Thyroid gland (tissue), 4 donors: Measurements from ENCODE around the gene CTNNA2. TPM values are rescaled to one million over a fixed set of nuclear protein-coding genes. Genes with fewer than 3 reads are reported as not detected.

Experiments
- DNase-seq, 2 donors: peaks; one replicate each; pipeline ENCODE4 v3.0.0-alpha.2; 2019
- H3K27ac ChIP-seq, 3 donors: fragments of 200-600 bp; sonication (generic); 1 replicate in 2 of 3; 2 replicates in 1 of 3; pipeline ENCODE4 v1.5.1; 2016 to 2019; ENCODE audit warnings: mild to moderate bottlenecking in 1 of 3, moderate library complexity in 1 of 3
- H3K27me3 ChIP-seq: fragments of 200-600 bp; sonication (generic); one replicate; pipeline ENCODE4 v1.5.1; 2019
- H3K36me3 ChIP-seq, 2 donors: fragments of 200-600 bp; sonication (generic); one replicate each; pipeline ENCODE4 v1.5.1; 2016 to 2019
- H3K4me1 ChIP-seq, 2 donors: fragments of 200-600 bp; sonication (generic); one replicate each; pipeline ENCODE4 v1.5.1; 2017 to 2019
- H3K4me3 ChIP-seq, 3 donors: fragments of 200-600 bp; sonication (generic); replicated peaks in 1 of 3; 1 replicate in 2 of 3; 2 replicates in 1 of 3; pipeline ENCODE4 v1.5.1; 2016; ENCODE audit warnings: mild to moderate bottlenecking in 1 of 3
- H3K9me3 ChIP-seq: fragments of 200-600 bp; sonication (generic); one replicate; pipeline ENCODE4 v1.5.1; 2017
- POLR2A ChIP-seq, 2 donors: fragments of 450-650 bp; IDR thresholded peaks; one replicate each; pipeline ENCODE4 v1.6.1; 2017; ENCODE audit warnings: antibody characterized with exemption in 2 of 2, mild to moderate bottlenecking in 2 of 2, moderate library complexity in 1 of 2
- WGBS, 2 donors: methylation state at CpG; one replicate each; pipeline ENCODE4 v1.1.5; 2017; 5-methylcytosine and 5-hydroxymethylcytosine counted together
- intact Hi-C: fragments of 100-400 bp; cut with DNase I; formaldehyde crosslinking; loops from one replicate; pipeline ENCODE4 v1.15.1; 2023
- total RNA-seq, 4 donors: library from RNA; depleted of rRNA; stranded (reverse); fragments of >200 nt; gene quantifications; one replicate each; pipeline ENCODE4 v1.2.3, GENCODE V29; 2016
- TF ChIP-seq, protein P1 (sequence below), 6 experiments: fragments of 200-600 bp in 3 of 6; fragments of 450-650 bp in 3 of 6; sonication (generic) in 3 of 6; IDR thresholded peaks; one replicate each; pipeline ENCODE4 v1.5.1; 2016 to 2019; ENCODE audit warnings: antibody characterized with exemption in 6 of 6, mild to moderate bottlenecking in 2 of 6, inconsistent platforms in 1 of 6, moderate library complexity in 1 of 6

Gene CTNNA2
- total RNA-seq, 4 donors from 2014 or later = 0.13 to 0.44 (median 0.22) TPM; not detected in 1

DNA sequence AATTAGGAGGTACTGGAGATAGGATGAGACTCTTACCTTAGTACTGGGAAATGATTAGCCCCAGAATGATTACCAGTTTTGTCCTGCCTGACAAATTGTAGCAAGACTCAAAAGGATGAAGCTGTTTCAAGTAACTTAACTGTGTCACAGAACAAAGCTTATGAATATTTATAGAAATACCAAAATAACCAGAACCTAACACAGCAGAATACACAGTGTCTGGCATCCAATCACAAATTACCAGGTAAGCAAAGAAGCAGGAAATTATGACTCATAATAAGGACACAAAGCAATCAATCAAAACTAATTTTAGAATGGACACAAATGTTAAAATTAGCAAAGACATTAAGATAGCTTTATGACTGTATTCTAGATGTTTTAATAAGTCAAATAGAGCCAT lies 91.9 kb downstream of the CTNNA2 start:
- Histone ChIP-seq H3K4me1 (no peaks in the 10 kb centered on the region), H3K9me3 (no peaks in the 10 kb centered on the region), H3K36me3 (no peaks in the 10 kb centered on the region), H3K4me3 (no peak overlapping the region), H3K27me3 (no peaks in the 10 kb centered on the region), H3K27ac (no peak overlapping the region)
- no peak for DNase-seq
- intact Hi-C loops = no loop called here
- TF ChIP-seq POLR2A (IDR thresholded peaks at IDR 0.05) = no peak
- TF ChIP-seq, protein P1, sequence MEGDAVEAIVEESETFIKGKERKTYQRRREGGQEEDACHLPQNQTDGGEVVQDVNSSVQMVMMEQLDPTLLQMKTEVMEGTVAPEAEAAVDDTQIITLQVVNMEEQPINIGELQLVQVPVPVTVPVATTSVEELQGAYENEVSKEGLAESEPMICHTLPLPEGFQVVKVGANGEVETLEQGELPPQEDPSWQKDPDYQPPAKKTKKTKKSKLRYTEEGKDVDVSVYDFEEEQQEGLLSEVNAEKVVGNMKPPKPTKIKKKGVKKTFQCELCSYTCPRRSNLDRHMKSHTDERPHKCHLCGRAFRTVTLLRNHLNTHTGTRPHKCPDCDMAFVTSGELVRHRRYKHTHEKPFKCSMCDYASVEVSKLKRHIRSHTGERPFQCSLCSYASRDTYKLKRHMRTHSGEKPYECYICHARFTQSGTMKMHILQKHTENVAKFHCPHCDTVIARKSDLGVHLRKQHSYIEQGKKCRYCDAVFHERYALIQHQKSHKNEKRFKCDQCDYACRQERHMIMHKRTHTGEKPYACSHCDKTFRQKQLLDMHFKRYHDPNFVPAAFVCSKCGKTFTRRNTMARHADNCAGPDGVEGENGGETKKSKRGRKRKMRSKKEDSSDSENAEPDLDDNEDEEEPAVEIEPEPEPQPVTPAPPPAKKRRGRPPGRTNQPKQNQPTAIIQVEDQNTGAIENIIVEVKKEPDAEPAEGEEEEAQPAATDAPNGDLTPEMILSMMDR (IDR thresholded peaks at IDR 0.05) = no peak

DNA sequence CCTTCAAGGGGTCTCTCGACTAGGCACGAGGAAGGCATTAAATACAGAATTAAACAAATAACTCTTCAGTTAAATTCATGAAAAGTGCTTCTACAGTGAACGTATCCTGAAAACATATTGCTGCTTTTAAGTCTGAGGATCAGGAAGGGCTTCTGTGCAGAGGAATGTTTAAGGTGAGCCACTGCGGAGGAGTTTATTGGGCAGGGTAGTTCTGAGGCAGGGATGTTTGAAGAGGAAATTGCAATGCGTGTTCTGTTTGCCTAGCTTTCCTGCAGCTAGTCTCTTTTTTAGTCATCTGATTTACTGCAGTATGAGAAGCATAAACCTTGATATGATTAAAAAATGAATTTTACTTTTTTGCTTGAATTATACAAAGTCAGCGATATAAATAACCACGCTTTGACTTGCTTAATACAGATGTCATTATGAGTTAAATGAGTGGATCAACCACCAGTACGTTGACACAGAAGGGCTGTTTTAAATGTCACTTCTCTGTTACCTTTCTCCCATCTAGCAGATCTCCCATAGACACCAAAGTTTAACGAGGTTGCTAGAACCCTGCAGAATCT lies 98.7 kb downstream of the CTNNA2 start:
- H3K4me1 ChIP-seq = no peaks in the 10 kb centered on the region
- no peaks in the 10 kb centered on the region for H3K27me3 ChIP-seq
- H3K9me3 ChIP-seq = no peaks in the 10 kb centered on the region
- TF ChIP-seq, protein P1 (IDR thresholded peaks at IDR 0.05) = no peak
- TF ChIP-seq POLR2A (IDR thresholded peaks at IDR 0.05) = no peak
- intact Hi-C loops = no loop called here
- DNase-seq = no peak
- WGBS, 2 donors = 64 to 66% methylated on average over 9 of the region's 9 CpGs
- H3K4me3 ChIP-seq = no peak overlapping the region
- H3K27ac ChIP-seq = no peak overlapping the region
- H3K36me3 ChIP-seq = no peaks in the 10 kb centered on the region

DNA sequence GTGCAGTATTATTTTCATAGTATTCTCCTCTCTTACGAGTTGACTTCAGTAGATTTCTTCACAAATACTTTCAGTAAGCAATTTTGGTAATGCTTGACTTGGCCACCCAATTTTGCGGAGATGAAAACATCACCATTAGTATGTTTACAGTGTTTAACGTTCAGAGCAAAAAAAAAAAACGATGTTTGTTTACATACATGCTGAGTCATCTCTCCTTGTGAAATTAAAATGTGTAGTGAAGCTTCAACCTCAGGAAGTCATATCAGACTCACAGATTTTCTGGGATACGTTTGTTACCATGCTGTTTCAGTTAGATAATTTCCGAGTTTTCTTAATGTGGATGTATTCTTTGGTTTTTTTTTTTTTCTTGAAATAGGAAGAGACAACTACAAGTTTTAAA lies 100.1 kb downstream of the CTNNA2 start:
- no peaks in the 10 kb centered on the region for H3K36me3 ChIP-seq
- no peaks in the 10 kb centered on the region for H3K9me3 ChIP-seq
- TF ChIP-seq, protein P1 (IDR thresholded peaks at IDR 0.05) = no peak
- no peak for TF ChIP-seq POLR2A (IDR thresholded peaks at IDR 0.05)
- 53 to 71% methylated on average over 6 of the region's 6 CpGs for WGBS, 2 donors
- H3K27ac ChIP-seq = no peak overlapping the region
- H3K27me3 ChIP-seq = no peaks in the 10 kb centered on the region
- no peaks in the 10 kb centered on the region for H3K4me1 ChIP-seq
- DNase-seq = no peak
- intact Hi-C loops = no loop called here
- no peak overlapping the region for H3K4me3 ChIP-seq

DNA sequence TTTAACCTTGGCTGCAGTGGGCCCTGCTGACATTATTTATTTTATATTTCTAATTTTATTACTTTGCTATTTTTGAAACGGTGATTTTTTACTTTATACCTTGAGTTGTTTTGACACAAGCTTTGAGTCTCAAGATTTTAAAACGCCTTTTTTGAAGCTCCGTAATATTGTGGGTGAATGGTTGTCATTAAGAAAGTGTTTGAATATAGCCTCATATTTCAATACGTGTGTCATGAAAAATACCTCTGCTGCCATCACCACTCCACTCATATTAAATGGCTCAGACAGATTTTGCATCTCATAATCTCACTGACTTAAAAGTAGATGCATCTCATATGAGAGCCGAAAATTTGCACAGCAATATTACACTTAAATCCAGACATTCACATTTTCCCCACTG lies 106.6 kb downstream of the CTNNA2 start:
- Histone ChIP-seq H3K4me3 (no peak overlapping the region), H3K27ac (no peak overlapping the region), H3K36me3 (no peaks in the 10 kb centered on the region), H3K27me3 (no peaks in the 10 kb centered on the region), H3K4me1 (no peaks in the 10 kb centered on the region), H3K9me3 (no peaks in the 10 kb centered on the region)
- TF ChIP-seq POLR2A (IDR thresholded peaks at IDR 0.05) = no peak
- intact Hi-C loops = no loop called here
- WGBS, 2 donors = 88 to 92% methylated on average over 5 of the region's 5 CpGs
- no peak for DNase-seq

DNA sequence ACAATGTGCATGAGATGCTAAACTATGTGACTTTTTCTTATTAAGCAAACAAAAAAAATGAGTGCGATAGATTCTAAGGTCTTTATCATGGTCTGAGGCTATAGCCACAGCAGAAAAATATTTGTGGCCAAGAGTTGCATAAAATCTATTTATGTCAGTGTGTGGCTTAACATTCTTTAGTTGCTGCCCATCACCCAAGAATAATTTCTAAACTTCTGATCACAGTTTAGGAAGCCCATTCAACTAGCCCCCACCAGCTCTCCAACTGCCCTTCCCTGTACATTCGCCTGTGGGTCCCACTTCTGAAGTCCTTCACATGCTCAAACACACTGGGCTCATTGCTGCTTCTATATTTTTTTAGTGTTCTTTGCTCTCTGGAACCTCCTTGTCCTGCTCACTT lies 107.1 kb downstream of the CTNNA2 start:
- intact Hi-C loops = no loop called here
- no peak for TF ChIP-seq POLR2A (IDR thresholded peaks at IDR 0.05)
- TF ChIP-seq, protein P1 (IDR thresholded peaks at IDR 0.05) = no peak
- no peak for DNase-seq
- Histone ChIP-seq H3K36me3 (no peaks in the 10 kb centered on the region), H3K27ac (no peak overlapping the region), H3K4me1 (no peaks in the 10 kb centered on the region), H3K27me3 (no peaks in the 10 kb centered on the region), H3K4me3 (no peak overlapping the region), H3K9me3 (no peaks in the 10 kb centered on the region)
- 66 to 70% methylated on average over 2 of the region's 2 CpGs for WGBS, 2 donors

DNA sequence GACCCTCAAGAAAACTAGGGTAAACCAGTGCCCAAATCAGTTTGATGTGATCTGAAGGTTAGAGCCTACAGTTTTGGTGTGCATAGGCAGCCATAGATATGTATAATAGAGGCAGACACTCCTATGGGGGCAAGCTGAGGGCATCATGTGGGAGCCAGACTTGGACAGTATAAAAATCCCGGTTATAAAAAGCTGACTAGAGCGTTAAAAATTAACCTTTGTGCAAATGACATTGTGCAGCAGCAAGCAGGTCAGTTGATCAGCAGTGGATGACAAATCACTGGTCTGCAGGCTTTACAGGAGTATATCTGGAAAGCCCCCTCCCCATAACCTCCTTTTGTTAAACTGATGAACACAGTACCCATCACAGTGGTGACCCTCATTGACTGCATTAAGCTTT lies 107.8 kb downstream of the CTNNA2 start:
- intact Hi-C loops = no loop called here
- WGBS, 2 donors = 88 to 90% methylated on average over 2 of the region's 2 CpGs
- H3K27ac ChIP-seq = no peak overlapping the region

More for the DNA sequence above, 107.8 kb downstream of the CTNNA2 start:
- Histone ChIP-seq H3K36me3 (no peaks in the 10 kb centered on the region), H3K27me3 (no peaks in the 10 kb centered on the region), H3K4me1 (no peaks in the 10 kb centered on the region), H3K4me3 (no peak overlapping the region), H3K9me3 (no peaks in the 10 kb centered on the region)
- DNase-seq = no peak
- no peak for TF ChIP-seq POLR2A (IDR thresholded peaks at IDR 0.05)
- TF ChIP-seq, protein P1 (IDR thresholded peaks at IDR 0.05) = no peak
